Lung (tissue), 12 donors: ENCODE results near the gene DPP6. TPM values are rescaled to one million over a fixed set of nuclear protein-coding genes. Genes with fewer than 3 reads are reported as not detected.

Source experiments
- ATAC-seq: fragments of 200-7000 bp; cut with Tn5 transposase; one replicate; pipeline ENCODE4 v1.9.1; 2020; ENCODE audit warnings: moderate number of reproducible peaks; ENCODE audit not compliant: insufficient read depth, low FRiP score
- DNase-seq, 3 donors: peaks; one replicate each; pipeline ENCODE4 v3.0.0-alpha.2; 2013 to 2017
- H3K27ac ChIP-seq, 2 donors: one replicate each; pipeline ENCODE4 v1.5.1; 2013; ENCODE audit warnings: mild to moderate bottlenecking in 2 of 2, moderate library complexity in 2 of 2, control low read depth in 1 of 2, inconsistent platforms in 1 of 2, low read depth in 1 of 2, low read length in 1 of 2
- H3K27me3 ChIP-seq, 3 donors: one replicate each; pipeline ENCODE4 v1.5.1; 2013; ENCODE audit warnings: low read length in 2 of 3; ENCODE audit not compliant: control insufficient read depth in 3 of 3, insufficient read depth in 3 of 3
- H3K36me3 ChIP-seq, 4 donors: one replicate each; pipeline ENCODE4 v1.5.1; 2013; ENCODE audit warnings: low read length in 4 of 4, mild to moderate bottlenecking in 1 of 4, moderate library complexity in 1 of 4; ENCODE audit not compliant: control insufficient read depth in 4 of 4, insufficient read depth in 4 of 4
- H3K4me1 ChIP-seq, 5 donors: one replicate each; pipeline ENCODE4 v1.5.1; 2013; ENCODE audit warnings: low read length in 5 of 5, mild to moderate bottlenecking in 2 of 5, moderate library complexity in 1 of 5; ENCODE audit not compliant: control insufficient read depth in 5 of 5, insufficient read depth in 5 of 5
- H3K4me3 ChIP-seq: one replicate; pipeline ENCODE4 v1.5.1; 2013; ENCODE audit warnings: mild to moderate bottlenecking, control low read depth, moderate library complexity
- H3K9ac ChIP-seq, 2 donors: one replicate each; pipeline ENCODE4 v1.5.1; 2013; ENCODE audit warnings: low read length in 2 of 2, control low read depth in 1 of 2; ENCODE audit not compliant: insufficient read depth in 1 of 2
- H3K9me3 ChIP-seq, 4 donors: one replicate each; pipeline ENCODE4 v1.5.1; 2013; ENCODE audit warnings: low read length in 3 of 4, mild to moderate bottlenecking in 1 of 4, moderate library complexity in 1 of 4; ENCODE audit not compliant: control insufficient read depth in 4 of 4, insufficient read depth in 3 of 4
- WGBS, 2 donors: extraction: QIAGEN DNeasy Blood & Tissue Kit; methylation state at CpG; one replicate each; pipeline ENCODE4 v1.1.7; 2013; 5-methylcytosine and 5-hydroxymethylcytosine counted together
- polyA plus RNA-seq, 2 donors: library from polyadenylated mRNA; stranded (reverse); fragments of 200-250 nt; gene quantifications; one replicate each; pipeline ENCODE4 v1.2.1, GENCODE V29; 2013
- total RNA-seq, 2 donors: library from RNA; depleted of rRNA in 1 of 2; stranded (reverse); fragments of >200 nt in 1 of 2; gene quantifications; one replicate each; pipeline ENCODE4 v1.2.1, GENCODE V29; 2014 to 2021
- TF ChIP-seq, protein P1 (sequence below): IDR thresholded peaks from 2 replicates; pipeline ENCODE4 v1.5.1; 2012; ENCODE audit warnings: mild to moderate bottlenecking; ENCODE audit errors: control extremely low read depth, extremely low read depth
- donor health status: control.
- donor health status: control.
- donor health status: Bipolar disorder and iron deficiency.
- donor health status: healthy.
- donor health status: DM: yes; HTN: yes; CAD: no.

The DPP6 gene
- total and polyA plus RNA-seq, 4 donors: 0.08 to 1.3 (median 0.75) TPM

DNA sequence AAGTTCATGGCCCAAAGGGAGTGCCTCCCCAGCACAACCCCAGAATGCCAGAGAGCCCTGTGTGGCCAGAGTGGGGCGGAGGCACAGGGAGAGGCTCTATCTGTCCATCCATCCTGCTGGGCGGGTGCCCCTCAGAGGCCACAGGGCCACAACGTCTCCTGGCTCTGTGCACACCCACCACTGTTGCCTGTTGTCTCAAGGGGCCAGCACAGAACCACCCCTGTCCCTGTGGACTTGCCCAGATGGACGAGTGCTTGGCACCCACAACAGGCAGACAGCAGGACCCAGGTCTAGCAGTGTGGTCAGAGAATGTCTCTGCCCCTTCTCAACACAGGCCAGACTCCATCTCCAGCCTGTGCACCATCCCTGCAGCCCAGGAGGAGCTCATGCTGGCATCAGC is 857.9 kb downstream of the DPP6 start:
- no peak for DNase-seq

GRCh38 chr7:154910977-154911376 is 858.8 kb downstream of the DPP6 start:
- Histone ChIP-seq H3K27me3 (peaks cover 0 to 13% (median 0%) of the 10 kb centered on the region in 3 donors), H3K27ac (no peak overlapping the region), H3K4me3 (no peak overlapping the region), H3K4me1 (peaks cover 0 to 15% (median 0%) of the 10 kb centered on the region in 5 donors), H3K36me3 (no peaks in the 10 kb centered on the region), H3K9ac (no peak overlapping the region), H3K9me3 (peaks cover 0 to 14% (median 1%) of the 10 kb centered on the region in 4 donors)
- TF ChIP-seq, protein P1, sequence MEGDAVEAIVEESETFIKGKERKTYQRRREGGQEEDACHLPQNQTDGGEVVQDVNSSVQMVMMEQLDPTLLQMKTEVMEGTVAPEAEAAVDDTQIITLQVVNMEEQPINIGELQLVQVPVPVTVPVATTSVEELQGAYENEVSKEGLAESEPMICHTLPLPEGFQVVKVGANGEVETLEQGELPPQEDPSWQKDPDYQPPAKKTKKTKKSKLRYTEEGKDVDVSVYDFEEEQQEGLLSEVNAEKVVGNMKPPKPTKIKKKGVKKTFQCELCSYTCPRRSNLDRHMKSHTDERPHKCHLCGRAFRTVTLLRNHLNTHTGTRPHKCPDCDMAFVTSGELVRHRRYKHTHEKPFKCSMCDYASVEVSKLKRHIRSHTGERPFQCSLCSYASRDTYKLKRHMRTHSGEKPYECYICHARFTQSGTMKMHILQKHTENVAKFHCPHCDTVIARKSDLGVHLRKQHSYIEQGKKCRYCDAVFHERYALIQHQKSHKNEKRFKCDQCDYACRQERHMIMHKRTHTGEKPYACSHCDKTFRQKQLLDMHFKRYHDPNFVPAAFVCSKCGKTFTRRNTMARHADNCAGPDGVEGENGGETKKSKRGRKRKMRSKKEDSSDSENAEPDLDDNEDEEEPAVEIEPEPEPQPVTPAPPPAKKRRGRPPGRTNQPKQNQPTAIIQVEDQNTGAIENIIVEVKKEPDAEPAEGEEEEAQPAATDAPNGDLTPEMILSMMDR: no peak
- ATAC-seq: no peak
- WGBS, 2 donors: 83 to 95% methylated on average over 4 of the region's 4 CpGs
- no peak for DNase-seq

More for the DNA sequence above, 857.9 kb downstream of the DPP6 start:
- 86 to 87% methylated on average over 4 of the region's 4 CpGs for WGBS, 2 donors
- Histone ChIP-seq H3K36me3 (no peaks in the 10 kb centered on the region), H3K27me3 (peaks cover 0 to 10% (median 0%) of the 10 kb centered on the region in 3 donors), H3K9me3 (peaks cover 0 to 14% (median 1%) of the 10 kb centered on the region in 4 donors), H3K27ac (no peak overlapping the region), H3K4me1 (peaks cover 0 to 15% (median 0%) of the 10 kb centered on the region in 5 donors), H3K4me3 (no peak overlapping the region), H3K9ac (no peak overlapping the region)
- ATAC-seq: no peak
- TF ChIP-seq, protein P1: no peak

DNA sequence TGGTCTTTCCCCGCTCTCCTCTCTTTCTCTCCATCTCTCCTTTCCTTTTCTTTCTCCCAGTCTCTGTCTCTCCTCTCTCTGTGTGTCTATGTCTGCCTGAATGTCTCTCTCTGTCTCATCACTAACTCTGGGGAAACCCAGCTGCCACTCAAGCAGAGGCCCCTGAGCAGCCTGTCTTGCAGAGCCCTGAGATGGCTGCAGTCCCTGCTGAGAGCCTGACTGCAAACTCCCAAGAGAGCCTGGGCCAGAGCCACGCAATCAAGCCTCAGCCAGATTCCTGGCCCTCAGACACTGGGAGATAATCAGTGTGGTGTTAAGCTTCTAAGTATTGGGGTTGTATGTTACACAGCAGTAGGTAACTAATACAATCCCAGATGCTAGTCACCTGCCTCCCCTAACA is 859.2 kb downstream of the DPP6 start:
- no peak for DNase-seq
- no peak overlapping the region for H3K27ac ChIP-seq
- WGBS, 2 donors: 94 to 100% methylated on average over 2 of the region's 2 CpGs

More for the DNA sequence above, 859.2 kb downstream of the DPP6 start:
- peaks cover 0 to 13% (median 0%) of the 10 kb centered on the region in 3 donors for H3K27me3 ChIP-seq
- no peak overlapping the region for H3K9ac ChIP-seq
- peaks cover 0 to 14% (median 1%) of the 10 kb centered on the region in 4 donors for H3K9me3 ChIP-seq
- no peak overlapping the region for H3K4me3 ChIP-seq
- TF ChIP-seq, protein P1: no peak
- peaks cover 0 to 15% (median 0%) of the 10 kb centered on the region in 5 donors for H3K4me1 ChIP-seq
- ATAC-seq: no peak
- H3K36me3 ChIP-seq: no peaks in the 10 kb centered on the region
